H9 (cell line): ENCODE results near the gene OR2M5. TPM values are rescaled to one million over a fixed set of nuclear protein-coding genes. Genes with fewer than 3 reads are reported as not detected.

Experiments
- DNase-seq: peaks from one replicate; pipeline ENCODE4 v3.0.0-alpha.2; 2017
- H2AFZ ChIP-seq: one replicate; pipeline ENCODE4 v1.6.1; 2013; ENCODE audit warnings: mild to moderate bottlenecking, low read length, control low read depth, moderate library complexity
- H2AK5ac ChIP-seq: 2 replicates; pipeline ENCODE4 v1.6.1; 2013; ENCODE audit warnings: low read length, control low read depth, mixed read lengths; ENCODE audit not compliant: insufficient read length
- H2BK120ac ChIP-seq: one replicate; pipeline ENCODE4 v1.6.1; 2013; ENCODE audit warnings: low read depth, mild to moderate bottlenecking, low read length, control low read depth, inconsistent platforms; ENCODE audit not compliant: poor library complexity, severe bottlenecking
- H2BK12ac ChIP-seq: 2 replicates; pipeline ENCODE4 v1.6.1; 2013; ENCODE audit warnings: low read length, control low read depth, mixed read lengths, low read depth; ENCODE audit not compliant: insufficient read length
- H2BK15ac ChIP-seq: 2 replicates; pipeline ENCODE4 v1.6.1; 2013; ENCODE audit warnings: low read depth, low read length, control low read depth
- H2BK20ac ChIP-seq: one replicate; pipeline ENCODE4 v1.6.1; 2013; ENCODE audit warnings: low read depth, mild to moderate bottlenecking, low read length, control low read depth, inconsistent platforms; ENCODE audit not compliant: poor library complexity, severe bottlenecking
- H2BK5ac ChIP-seq: 2 replicates; pipeline ENCODE4 v1.6.1; 2013; ENCODE audit warnings: low read length, control low read depth, mixed read lengths; ENCODE audit not compliant: insufficient read length
- H3K14ac ChIP-seq: 2 replicates; pipeline ENCODE4 v1.6.1; 2013; ENCODE audit warnings: low read length, control low read depth; ENCODE audit not compliant: insufficient read depth
- H3K18ac ChIP-seq: 2 replicates; pipeline ENCODE4 v1.6.1; 2013; ENCODE audit warnings: low read depth, mild to moderate bottlenecking, mixed read lengths, low read length, control low read depth; ENCODE audit not compliant: insufficient read length
- H3K23ac ChIP-seq: 2 replicates; pipeline ENCODE4 v1.6.1; 2013; ENCODE audit warnings: low read length, control low read depth, mixed read lengths, low read depth; ENCODE audit not compliant: insufficient read length
- H3K23me2 ChIP-seq: 2 replicates; pipeline ENCODE4 v1.6.1; 2013; ENCODE audit warnings: low read depth, mild to moderate bottlenecking, mixed read lengths, low read length, control low read depth; ENCODE audit not compliant: insufficient read length, poor library complexity, severe bottlenecking
- H3K27ac ChIP-seq: 2 replicates; pipeline ENCODE4 v1.5.1; 2013; ENCODE audit warnings: low read length, control low read depth, mixed read lengths, low read depth; ENCODE audit not compliant: insufficient read length
- H3K27me3 ChIP-seq: 2 replicates; pipeline ENCODE4 v1.6.1; 2013; ENCODE audit warnings: low read length, control low read depth, inconsistent platforms; ENCODE audit not compliant: insufficient read depth
- H3K4ac ChIP-seq: 2 replicates; pipeline ENCODE4 v1.6.1; 2013; ENCODE audit warnings: low read depth, mild to moderate bottlenecking, control low read depth, inconsistent platforms, low read length, moderate library complexity
- H3K4me1 ChIP-seq: 2 replicates; pipeline ENCODE4 v1.6.1; 2013; ENCODE audit warnings: low read length, control low read depth, inconsistent platforms; ENCODE audit not compliant: insufficient read depth
- H3K4me2 ChIP-seq: 2 replicates; pipeline ENCODE4 v1.6.1; 2013; ENCODE audit warnings: low read length, control low read depth, mixed read lengths; ENCODE audit not compliant: insufficient read length, insufficient read depth
- H3K56ac ChIP-seq: 2 replicates; pipeline ENCODE4 v1.6.1; 2013; ENCODE audit warnings: low read depth, mild to moderate bottlenecking, mixed read lengths, low read length, control low read depth; ENCODE audit not compliant: insufficient read length
- H3K79me1 ChIP-seq: 2 replicates; pipeline ENCODE4 v1.6.1; 2013; ENCODE audit warnings: low read depth, mild to moderate bottlenecking, moderate library complexity, low read length, control low read depth, inconsistent platforms; ENCODE audit not compliant: insufficient read depth, poor library complexity, severe bottlenecking
- H3K79me2 ChIP-seq: 2 replicates; pipeline ENCODE4 v1.6.1; 2013; ENCODE audit warnings: low read length, control low read depth, inconsistent platforms; ENCODE audit not compliant: insufficient read depth
- H3K9ac ChIP-seq: 2 replicates; pipeline ENCODE4 v1.6.1; 2013; ENCODE audit warnings: low read length, control low read depth, mixed read lengths; ENCODE audit not compliant: insufficient read length; ENCODE audit errors: extremely low read depth
- H3K9me3 ChIP-seq: one replicate; pipeline ENCODE4 v1.6.1; 2013; ENCODE audit warnings: low read depth, low read length, inconsistent platforms; ENCODE audit not compliant: control insufficient read depth
- H3T11ph ChIP-seq: one replicate; pipeline ENCODE4 v1.6.1; 2013; ENCODE audit warnings: mild to moderate bottlenecking, low read length, control low read depth, inconsistent platforms
- H4K20me1 ChIP-seq: one replicate; pipeline ENCODE4 v1.6.1; 2013; ENCODE audit not compliant: control insufficient read depth, insufficient read length, insufficient read depth
- H4K5ac ChIP-seq: 2 replicates; pipeline ENCODE4 v1.6.1; 2013; ENCODE audit warnings: low read depth, mild to moderate bottlenecking, mixed read lengths, low read length, control low read depth; ENCODE audit not compliant: insufficient read length
- H4K8ac ChIP-seq: replicated peaks from 2 replicates; pipeline ENCODE4 v1.6.1; 2013; ENCODE audit warnings: low read length, control low read depth, mixed read lengths, low read depth; ENCODE audit not compliant: insufficient read length
- H4K91ac ChIP-seq: 2 replicates; pipeline ENCODE4 v1.6.1; 2013; ENCODE audit warnings: low read depth, mild to moderate bottlenecking, moderate library complexity, mixed read lengths, low read length, control low read depth; ENCODE audit not compliant: insufficient read length
- H3K27ac Mint-ChIP-seq, 3 experiments: 2 replicates in 2 of 3; 3 replicates in 1 of 3; pipeline ENCODE4 v1.8.0; 2020 to 2021; ENCODE audit warnings: mixed read lengths in 3 of 3, mild to moderate bottlenecking in 1 of 3, moderate library complexity in 1 of 3
- H3K27me3 Mint-ChIP-seq: 2 replicates; pipeline ENCODE4 v1.8.0; 2021; ENCODE audit warnings: low read depth, mild to moderate bottlenecking, moderate library complexity, mixed read lengths
- H3K36me3 Mint-ChIP-seq, 3 experiments: 2 replicates in 2 of 3; 3 replicates in 1 of 3; pipeline ENCODE4 v1.8.0; 2020 to 2021; ENCODE audit warnings: low read depth in 3 of 3, mixed read lengths in 3 of 3; ENCODE audit not compliant: insufficient read depth in 1 of 3
- H3K4me1 Mint-ChIP-seq, 2 experiments: 2 replicates each; pipeline ENCODE4 v1.8.0; 2020; ENCODE audit warnings: mixed read lengths in 2 of 2
- H3K4me3 Mint-ChIP-seq, 2 experiments: 2 replicates in 1 of 2; 3 replicates in 1 of 2; pipeline ENCODE4 v1.8.0; 2020 to 2021; ENCODE audit warnings: mild to moderate bottlenecking in 2 of 2, mixed read lengths in 2 of 2, moderate library complexity in 1 of 2
- H3K9me3 Mint-ChIP-seq, 2 experiments: 2 replicates in 1 of 2; 3 replicates in 1 of 2; pipeline ENCODE4 v1.8.0; 2020; ENCODE audit warnings: mild to moderate bottlenecking in 2 of 2, mixed read lengths in 2 of 2, moderate library complexity in 1 of 2
- CTCF ChIP-seq: fragments of 200-600 bp; sonication (generic); conservative IDR thresholded peaks from 3 replicates; pipeline ENCODE4 v1.8.0; 2021; ENCODE audit warnings: antibody characterized with exemption, mild to moderate bottlenecking
- WGBS: extraction: QIAGEN DNeasy Blood & Tissue Kit; methylation state at CpG from one replicate; pipeline ENCODE4 v1.1.7; 2013; ENCODE audit warnings: missing lambda C conversion rate, low lambda C conversion rate, mixed read lengths; ENCODE audit not compliant: insufficient read length; ENCODE audit errors: extremely low coverage; 5-methylcytosine and 5-hydroxymethylcytosine counted together
- total RNA-seq: library from RNA; stranded (reverse); gene quantifications from 2 replicates; pipeline ENCODE4 v1.2.1, GENCODE V29; 2021

The OR2M5 gene
- total RNA-seq, 1 experiment from 2014 or later: not detected

- Histone ChIP-seq H2BK12ac (no peak overlapping the region), H2BK5ac (no peak overlapping the region), H4K8ac (no peak overlapping the region), H3K18ac (no peak overlapping the region), H4K5ac (no peak overlapping the region), H4K91ac (no peak overlapping the region), H2BK15ac (no peak overlapping the region), H3K23ac (no peak overlapping the region), H3K23me2 (no peaks in the 10 kb centered on the region), H3K27me3 (no peaks in the 10 kb centered on the region), H2AK5ac (no peak overlapping the region), H3K4me1 (no peaks in the 10 kb centered on the region), H3K27ac (no peak overlapping the region), H3K79me2 (no peaks in the 10 kb centered on the region), H3K4me2 (no peak overlapping the region), H3K9me3 (peaks cover 45% of the 10 kb centered on the region), H2BK20ac (no peak overlapping the region), H3K56ac (no peak overlapping the region), H3K9ac (no peak overlapping the region), H3K4ac (no peak overlapping the region), H3T11ph (no peak overlapping the region), H2AFZ (no peak overlapping the region), H3K79me1 (no peaks in the 10 kb centered on the region), H3K14ac (no peak overlapping the region), H4K20me1 (no peaks in the 10 kb centered on the region), H2BK120ac (no peak overlapping the region)
- Mint-ChIP-seq H3K4me1 (no peaks in the 10 kb centered on the region), H3K27ac (no peak overlapping the region), H3K4me3 (no peak overlapping the region), H3K27me3 (no peaks in the 10 kb centered on the region), H3K36me3 (peaks cover 0 to 8% (median 0%) of the 10 kb centered on the region in 3 experiments; a peak in 3 of 7 replicates), H3K9me3 (peaks cover 72 to 73% of the 10 kb centered on the region in 2 experiments)
- DNase-seq: no peak
- WGBS: no CpG with 5 or more reads among the region's 4 CpGs
- TF ChIP-seq CTCF: no peak
These were observed 13.8 kb downstream of the OR2M5 start for GRCh38 chr1:248158758-248159157.
